ENCODE measurements around the gene CD3G. TPM values are rescaled to one million over a fixed set of nuclear protein-coding genes. Genes with fewer than 3 reads are reported as not detected.

CD3G gene
- polyA plus RNA-seq, 3 donors = 0.84 to 1.9 TPM; not detected in 1

DNA sequence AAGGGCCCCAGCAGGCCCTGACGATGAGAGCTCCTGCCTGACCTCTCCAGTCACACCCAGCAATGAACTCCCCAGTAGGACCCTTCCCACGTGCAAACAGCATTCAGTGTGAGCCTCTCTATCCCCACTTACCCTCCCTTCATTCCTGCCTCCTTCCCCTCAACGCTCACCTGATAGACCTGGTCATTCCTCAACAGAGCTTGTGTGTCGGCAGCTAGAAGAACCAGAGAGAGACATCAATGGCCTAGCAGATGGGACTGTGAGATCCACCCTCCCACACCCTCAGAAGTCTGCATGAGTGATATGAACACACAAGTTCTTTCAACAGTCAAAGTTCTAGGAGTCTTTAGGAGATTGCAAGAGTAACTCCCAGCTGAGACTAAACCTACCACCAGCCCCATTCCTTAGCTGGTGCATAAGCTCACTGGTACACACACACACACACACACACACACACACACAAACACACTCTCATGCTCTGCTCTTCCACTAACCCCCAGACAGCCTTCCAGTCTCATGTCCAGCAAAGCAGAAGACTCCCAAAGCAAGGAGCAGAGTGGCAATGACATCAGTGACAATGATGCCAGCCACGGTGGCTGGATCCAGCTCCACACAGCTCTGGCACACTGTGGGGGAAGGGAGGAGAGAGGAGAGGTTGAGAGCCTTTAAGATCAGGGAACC, 4.7 kb upstream of the CD3G start:
- no peak overlapping the region for H3K9ac ChIP-seq (ENCODE audit: insufficient read depth, low read length, poor library complexity, severe bottlenecking)
- no peaks in the 10 kb centered on the region for H4K20me1 ChIP-seq (ENCODE audit: insufficient read depth, low read length)
- H3K36me3 ChIP-seq (replicated peaks in 1 of 2; ENCODE audit: control insufficient read depth in 1 of 2, insufficient read depth in 2 of 2, low read length in 2 of 2) = no peaks in the 10 kb centered on the region
- H3K9me3 ChIP-seq (replicated peaks in 1 of 2; ENCODE audit: control insufficient read depth in 1 of 2, insufficient read depth in 1 of 2, low read length in 2 of 2) = no peaks in the 10 kb centered on the region
- H3K27me3 ChIP-seq (ENCODE audit: control insufficient read depth in 2 of 2, insufficient read depth in 2 of 2, low read length in 2 of 2) = no peaks in the 10 kb centered on the region
- no peaks in the 10 kb centered on the region for H3K36me3 Mint-ChIP-seq
- H3K9me3 Mint-ChIP-seq = no peaks in the 10 kb centered on the region
- no peaks in the 10 kb centered on the region for H3K4me1 ChIP-seq (ENCODE audit: control insufficient read depth in 1 of 2, insufficient read depth in 2 of 2, low read length in 2 of 2)
- H3K4me2 ChIP-seq (replicated peaks; ENCODE audit: extremely low read depth, low read length, poor library complexity, severe bottlenecking) = no peak overlapping the region
- no peaks in the 10 kb centered on the region for H3K79me2 ChIP-seq (ENCODE audit: insufficient read depth, low read length)
- H3K27ac ChIP-seq (ENCODE audit: low read depth in 1 of 2, low read length in 2 of 2) = no peak overlapping the region
- DNase-seq = no peak
- 100% methylated on average over 5 of the region's 5 CpGs for WGBS (ENCODE audit: insufficient coverage)
- no peaks in the 10 kb centered on the region for H3K4me1 Mint-ChIP-seq
- no peak overlapping the region for H3K4me3 ChIP-seq (replicated peaks in 1 of 3; ENCODE audit: low read depth in 2 of 3, low read length in 3 of 3)
- H3K27ac Mint-ChIP-seq = peak overlapping the region in 1 of 7 donors; percentile 79
- H2AFZ ChIP-seq (ENCODE audit: insufficient read depth, low read depth, low read length, poor library complexity, severe bottlenecking) = no peak overlapping the region
- TF ChIP-seq, protein P1, sequence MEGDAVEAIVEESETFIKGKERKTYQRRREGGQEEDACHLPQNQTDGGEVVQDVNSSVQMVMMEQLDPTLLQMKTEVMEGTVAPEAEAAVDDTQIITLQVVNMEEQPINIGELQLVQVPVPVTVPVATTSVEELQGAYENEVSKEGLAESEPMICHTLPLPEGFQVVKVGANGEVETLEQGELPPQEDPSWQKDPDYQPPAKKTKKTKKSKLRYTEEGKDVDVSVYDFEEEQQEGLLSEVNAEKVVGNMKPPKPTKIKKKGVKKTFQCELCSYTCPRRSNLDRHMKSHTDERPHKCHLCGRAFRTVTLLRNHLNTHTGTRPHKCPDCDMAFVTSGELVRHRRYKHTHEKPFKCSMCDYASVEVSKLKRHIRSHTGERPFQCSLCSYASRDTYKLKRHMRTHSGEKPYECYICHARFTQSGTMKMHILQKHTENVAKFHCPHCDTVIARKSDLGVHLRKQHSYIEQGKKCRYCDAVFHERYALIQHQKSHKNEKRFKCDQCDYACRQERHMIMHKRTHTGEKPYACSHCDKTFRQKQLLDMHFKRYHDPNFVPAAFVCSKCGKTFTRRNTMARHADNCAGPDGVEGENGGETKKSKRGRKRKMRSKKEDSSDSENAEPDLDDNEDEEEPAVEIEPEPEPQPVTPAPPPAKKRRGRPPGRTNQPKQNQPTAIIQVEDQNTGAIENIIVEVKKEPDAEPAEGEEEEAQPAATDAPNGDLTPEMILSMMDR (IDR thresholded peaks at IDR 0.05) = no peak
- peaks cover 2 to 4% (median 4%) of the 10 kb centered on the region in 3 donors for H3K27me3 Mint-ChIP-seq (ENCODE audit: low read depth in 3 of 3)
- intact Hi-C loops (cut with micrococcal nuclease) = no loop called here
- H3K4me3 Mint-ChIP-seq = peak overlapping the region in 1 of 2 donors; percentile 17

DNA sequence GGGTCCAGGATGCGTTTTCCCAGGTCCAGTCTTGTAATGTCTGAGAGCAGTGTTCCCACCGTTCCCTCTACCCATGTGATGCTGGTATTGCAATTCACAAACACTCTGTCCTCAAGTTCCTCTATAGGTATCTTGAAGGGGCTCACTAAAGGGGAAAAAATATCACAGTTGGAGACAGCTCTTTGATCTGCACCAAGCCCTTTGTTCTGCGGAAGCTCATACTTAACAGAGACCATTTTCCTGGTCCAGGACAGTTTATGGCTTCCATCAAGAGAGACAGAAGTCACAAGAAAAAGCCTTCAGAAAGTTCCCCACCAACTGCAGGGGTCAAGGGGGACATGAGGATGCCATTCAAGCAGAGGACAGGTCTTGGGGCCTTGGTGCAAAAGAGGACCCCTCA, 3.7 kb upstream of the CD3G start:
- no peaks in the 10 kb centered on the region for H3K9me3 Mint-ChIP-seq
- no peaks in the 10 kb centered on the region for H3K36me3 Mint-ChIP-seq
- Histone ChIP-seq H3K36me3 (replicated peaks in 1 of 2; ENCODE audit: control insufficient read depth in 1 of 2, insufficient read depth in 2 of 2, low read length in 2 of 2) (no peaks in the 10 kb centered on the region), H3K27me3 (ENCODE audit: control insufficient read depth in 2 of 2, insufficient read depth in 2 of 2, low read length in 2 of 2) (no peaks in the 10 kb centered on the region), H3K79me2 (ENCODE audit: insufficient read depth, low read length) (no peaks in the 10 kb centered on the region), H3K27ac (ENCODE audit: low read depth in 1 of 2, low read length in 2 of 2) (no peak overlapping the region), H4K20me1 (ENCODE audit: insufficient read depth, low read length) (no peaks in the 10 kb centered on the region), H2AFZ (ENCODE audit: insufficient read depth, low read depth, low read length, poor library complexity, severe bottlenecking) (no peak overlapping the region), H3K4me3 (replicated peaks in 1 of 3; ENCODE audit: low read depth in 2 of 3, low read length in 3 of 3) (no peak overlapping the region), H3K4me1 (ENCODE audit: control insufficient read depth in 1 of 2, insufficient read depth in 2 of 2, low read length in 2 of 2) (no peaks in the 10 kb centered on the region), H3K9me3 (replicated peaks in 1 of 2; ENCODE audit: control insufficient read depth in 1 of 2, insufficient read depth in 1 of 2, low read length in 2 of 2) (no peaks in the 10 kb centered on the region), H3K9ac (ENCODE audit: insufficient read depth, low read length, poor library complexity, severe bottlenecking) (no peak overlapping the region), H3K4me2 (replicated peaks; ENCODE audit: extremely low read depth, low read length, poor library complexity, severe bottlenecking) (no peak overlapping the region)
- DNase-seq = no peak
- whole genome bisulfite sequencing (ENCODE audit: insufficient coverage) = 100% methylated on average over 1 of the region's 3 CpGs
- peaks cover 2 to 5% (median 4%) of the 10 kb centered on the region in 3 donors for H3K27me3 Mint-ChIP-seq (ENCODE audit: low read depth in 3 of 3)
- intact Hi-C loops (cut with micrococcal nuclease) = no loop called here
- no peaks in the 10 kb centered on the region for H3K4me1 Mint-ChIP-seq
- TF ChIP-seq, protein P1 (IDR thresholded peaks at IDR 0.05) = no peak
- H3K27ac Mint-ChIP-seq = peak overlapping the region in 1 of 7 donors; percentile 31
- no peak overlapping the region for H3K4me3 Mint-ChIP-seq

Data from CD14-positive monocyte (primary cell).